Measurements from ENCODE around the gene ABCG2.

- TF ChIP-seq CTCF (IDR thresholded peaks at IDR 0.05) (no peak), FOXP4 (CRISPR knock-in tag; IDR thresholded peaks at IDR 0.05) (no peak), ZNF263 (CRISPR knock-in tag; IDR thresholded peaks at IDR 0.05; ENCODE audit: low read depth) (no peak), USF1 (CRISPR knock-in tag; IDR thresholded peaks at IDR 0.05) (no peak), ATF2 (CRISPR knock-in tag; IDR thresholded peaks at IDR 0.05; ENCODE audit: borderline replicate concordance, low read depth) (no peak)
Measured at GRCh38 chr4:88104902-88105610, 53.4 kb downstream of the ABCG2 start.

Data from WTC11 (cell line).